ENCODE results near the gene COL24A1. TPM values are rescaled to one million over a fixed set of nuclear protein-coding genes. Genes with fewer than 3 reads are reported as not detected.

COL24A1 gene
- total and polyA plus RNA-seq, 4 donors: 0.33 to 16.7 (median 0.67) TPM

DNA sequence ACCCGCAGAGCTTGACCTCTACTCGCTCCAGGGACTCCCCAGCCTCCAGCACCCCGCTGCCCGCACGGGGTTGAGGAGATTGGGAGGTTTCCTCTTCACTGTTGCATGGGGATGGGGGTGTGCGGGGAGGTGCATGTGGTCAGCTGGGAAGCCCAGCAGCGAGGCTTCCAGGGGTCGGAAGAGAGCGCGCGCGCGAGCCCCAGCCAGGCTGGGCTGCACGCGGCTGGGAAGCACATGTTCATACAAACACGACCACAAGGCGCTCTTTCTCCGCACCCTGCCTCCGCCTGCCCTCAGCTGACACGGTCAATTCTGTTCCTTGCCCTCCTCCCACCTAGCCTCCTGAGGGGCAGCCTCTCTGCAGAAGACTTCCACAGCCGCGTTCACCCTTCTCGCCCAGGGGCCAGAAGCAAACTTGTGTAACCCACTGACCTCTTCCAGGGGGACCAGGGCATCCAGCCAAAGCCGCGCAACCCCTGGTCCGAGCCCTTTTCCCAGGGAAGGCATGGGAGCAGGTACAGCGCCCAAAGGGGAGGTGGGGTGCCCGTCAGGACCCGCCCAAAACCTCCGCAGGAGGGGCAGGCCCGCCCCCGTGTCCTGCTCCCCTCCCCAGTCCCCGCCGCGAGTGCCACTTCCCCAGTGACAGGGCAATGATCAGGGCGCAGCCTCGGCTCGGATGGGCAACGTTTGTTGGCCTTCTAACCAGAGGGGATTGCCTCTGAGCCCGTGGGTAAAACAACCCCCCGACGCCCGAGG, 1.3 kb downstream of the COL24A1 start:
- Histone ChIP-seq H3K36me3 (ENCODE audit: control insufficient read depth in 4 of 4, insufficient read depth in 4 of 4, low read length in 4 of 4) (no peaks in the 10 kb centered on the region), H3K27ac (ENCODE audit: low read depth in 1 of 2, low read length in 1 of 2) (no peak overlapping the region), H3K9me3 (ENCODE audit: control insufficient read depth in 4 of 4, insufficient read depth in 3 of 4, low read length in 3 of 4) (no peaks in the 10 kb centered on the region), H3K4me3 (no peak overlapping the region), H3K4me1 (ENCODE audit: control insufficient read depth in 5 of 5, insufficient read depth in 5 of 5, low read length in 5 of 5) (peaks cover 0 to 42% (median 0%) of the 10 kb centered on the region in 5 donors), H3K9ac (ENCODE audit: insufficient read depth in 1 of 2, low read length in 2 of 2) (peak overlapping the region in 1 of 2 donors; percentile 85), H3K27me3 (ENCODE audit: control insufficient read depth in 3 of 3, insufficient read depth in 3 of 3, low read length in 2 of 3) (peaks cover 0 to 12% (median 0%) of the 10 kb centered on the region in 3 donors)
- ATAC-seq (ENCODE audit: insufficient read depth, low FRiP score) (peak; percentile 42), DNase-seq (peak; percentile 75 to 87 (median 78))
- TF ChIP-seq, protein P1, sequence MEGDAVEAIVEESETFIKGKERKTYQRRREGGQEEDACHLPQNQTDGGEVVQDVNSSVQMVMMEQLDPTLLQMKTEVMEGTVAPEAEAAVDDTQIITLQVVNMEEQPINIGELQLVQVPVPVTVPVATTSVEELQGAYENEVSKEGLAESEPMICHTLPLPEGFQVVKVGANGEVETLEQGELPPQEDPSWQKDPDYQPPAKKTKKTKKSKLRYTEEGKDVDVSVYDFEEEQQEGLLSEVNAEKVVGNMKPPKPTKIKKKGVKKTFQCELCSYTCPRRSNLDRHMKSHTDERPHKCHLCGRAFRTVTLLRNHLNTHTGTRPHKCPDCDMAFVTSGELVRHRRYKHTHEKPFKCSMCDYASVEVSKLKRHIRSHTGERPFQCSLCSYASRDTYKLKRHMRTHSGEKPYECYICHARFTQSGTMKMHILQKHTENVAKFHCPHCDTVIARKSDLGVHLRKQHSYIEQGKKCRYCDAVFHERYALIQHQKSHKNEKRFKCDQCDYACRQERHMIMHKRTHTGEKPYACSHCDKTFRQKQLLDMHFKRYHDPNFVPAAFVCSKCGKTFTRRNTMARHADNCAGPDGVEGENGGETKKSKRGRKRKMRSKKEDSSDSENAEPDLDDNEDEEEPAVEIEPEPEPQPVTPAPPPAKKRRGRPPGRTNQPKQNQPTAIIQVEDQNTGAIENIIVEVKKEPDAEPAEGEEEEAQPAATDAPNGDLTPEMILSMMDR (IDR thresholded peaks at IDR 0.05; ENCODE audit: control extremely low read depth, extremely low read depth): no peak
- 11% methylated on average over 41 to 43 of the region's 43 CpGs for WGBS, 2 donors

DNA sequence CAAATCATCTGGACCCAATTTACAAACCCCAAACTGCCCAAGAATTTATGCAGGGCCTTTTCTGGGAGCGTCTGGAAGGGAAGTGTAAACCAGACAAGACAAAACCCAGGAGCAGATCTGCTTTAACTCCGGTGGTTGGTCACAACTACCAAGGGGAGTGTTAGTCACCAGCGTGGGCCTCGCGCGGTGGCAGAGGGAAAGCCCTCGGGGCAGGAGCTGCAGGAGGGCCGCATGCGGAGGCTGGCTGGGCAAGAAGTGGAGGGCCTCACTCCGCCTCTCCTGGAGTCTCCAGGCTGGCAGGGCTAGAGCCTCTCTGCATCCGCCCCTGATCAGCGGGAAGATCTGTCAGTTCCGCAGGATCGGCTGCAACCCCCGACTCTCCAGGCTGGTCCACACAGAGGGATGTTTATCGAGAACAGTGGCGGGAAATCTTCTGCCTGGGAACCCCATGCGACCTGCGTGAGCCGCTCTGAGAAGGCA, 2.0 kb downstream of the COL24A1 start:
- ATAC-seq (ENCODE audit: insufficient read depth, low FRiP score): no peak

DNA sequence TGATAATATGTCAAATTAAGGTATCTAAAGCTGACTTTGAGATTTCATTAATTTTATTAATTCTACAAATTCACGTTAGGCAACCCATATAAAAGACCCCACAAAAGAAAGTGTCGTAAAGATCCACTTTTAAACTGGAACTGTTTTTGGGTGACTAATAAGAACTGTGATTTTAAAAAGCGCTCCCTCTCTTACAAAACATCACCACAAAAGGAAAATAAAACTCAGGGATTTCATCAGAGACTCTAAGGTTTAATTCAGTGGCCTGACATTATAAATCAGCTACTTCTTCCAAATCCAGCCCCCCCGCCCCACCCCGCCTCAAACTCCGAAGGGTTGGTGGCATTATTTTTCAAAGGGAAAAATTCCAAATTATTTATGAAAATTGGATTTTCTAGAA, 2.7 kb downstream of the COL24A1 start:
- H3K36me3 ChIP-seq (ENCODE audit: control insufficient read depth in 4 of 4, insufficient read depth in 4 of 4, low read length in 4 of 4): peaks cover 0 to 4% (median 0%) of the 10 kb centered on the region in 4 donors
- no peak overlapping the region for H3K9ac ChIP-seq (ENCODE audit: insufficient read depth in 1 of 2, low read length in 2 of 2)
- WGBS, 2 donors: 81 to 88% methylated on average over 6 of the region's 6 CpGs
- no peak overlapping the region for H3K27ac ChIP-seq (ENCODE audit: low read depth in 1 of 2, low read length in 1 of 2)
- DNase-seq: no peak
- peaks cover 0 to 42% (median 0%) of the 10 kb centered on the region in 5 donors for H3K4me1 ChIP-seq (ENCODE audit: control insufficient read depth in 5 of 5, insufficient read depth in 5 of 5, low read length in 5 of 5)
- ATAC-seq (ENCODE audit: insufficient read depth, low FRiP score): no peak
- H3K4me3 ChIP-seq: no peak overlapping the region
- TF ChIP-seq, protein P1 (IDR thresholded peaks at IDR 0.05; ENCODE audit: control extremely low read depth, extremely low read depth): no peak
- H3K9me3 ChIP-seq (ENCODE audit: control insufficient read depth in 4 of 4, insufficient read depth in 3 of 4, low read length in 3 of 4): no peaks in the 10 kb centered on the region
- peaks cover 0 to 12% (median 0%) of the 10 kb centered on the region in 3 donors for H3K27me3 ChIP-seq (ENCODE audit: control insufficient read depth in 3 of 3, insufficient read depth in 3 of 3, low read length in 2 of 3)

More for the DNA sequence above, 2.0 kb downstream of the COL24A1 start:
- H3K9me3 ChIP-seq (ENCODE audit: control insufficient read depth in 4 of 4, insufficient read depth in 3 of 4, low read length in 3 of 4): no peaks in the 10 kb centered on the region
- DNase-seq: peak in 2 of 3 donors; percentile 55 to 67
- H3K9ac ChIP-seq (ENCODE audit: insufficient read depth in 1 of 2, low read length in 2 of 2): no peak overlapping the region
- 47 to 75% methylated on average over 20 of the region's 20 CpGs for WGBS, 2 donors
- H3K27ac ChIP-seq (ENCODE audit: low read depth in 1 of 2, low read length in 1 of 2): no peak overlapping the region
- no peak overlapping the region for H3K4me3 ChIP-seq
- peaks cover 0 to 4% (median 0%) of the 10 kb centered on the region in 4 donors for H3K36me3 ChIP-seq (ENCODE audit: control insufficient read depth in 4 of 4, insufficient read depth in 4 of 4, low read length in 4 of 4)
- H3K4me1 ChIP-seq (ENCODE audit: control insufficient read depth in 5 of 5, insufficient read depth in 5 of 5, low read length in 5 of 5): peaks cover 0 to 42% (median 0%) of the 10 kb centered on the region in 5 donors
- peaks cover 0 to 12% (median 0%) of the 10 kb centered on the region in 3 donors for H3K27me3 ChIP-seq (ENCODE audit: control insufficient read depth in 3 of 3, insufficient read depth in 3 of 3, low read length in 2 of 3)
- TF ChIP-seq, protein P1 (IDR thresholded peaks at IDR 0.05; ENCODE audit: control extremely low read depth, extremely low read depth): no peak

Measured in lung (tissue), 12 donors.